ENCODE results near the gene HDAC2. TPM values are rescaled to one million over a fixed set of nuclear protein-coding genes. Genes with fewer than 3 reads are reported as not detected.
A peak's percentile ranks its signal among the peaks of the same experiment; 100 is the strongest.
"Not testable (repeated sequence)": the region's sequence is repeated elsewhere in the genome, so short reads cannot be mapped to it uniquely, and the experiment has no call there.

HDAC2 gene
- total RNA-seq, 1 experiment from 2014 or later: 66.1 TPM

- no peak overlapping the region for H3K4me2 ChIP-seq (ENCODE audit: low read length)
- H3K9me2 ChIP-seq (replicated peaks; ENCODE audit: low read length): no peaks in the 10 kb centered on the region
- no peak overlapping the region for H2AFZ ChIP-seq (ENCODE audit: low read length)
- H3K36me3 ChIP-seq (ENCODE audit: low read depth, low read length): peaks cover 19% of the 10 kb centered on the region
- no peak overlapping the region for H3K9ac ChIP-seq (ENCODE audit: low read length)
- intact Hi-C loops (cut with micrococcal nuclease): no loop called here
- no peaks in the 10 kb centered on the region for H4K20me1 ChIP-seq (ENCODE audit: low read length)
- no TSS peak for BruUV-seq (replicated peaks)
- H3F3A ChIP-seq (ENCODE audit: low read length, unreplicated experiment): no peaks in the 10 kb centered on the region
- no peaks in the 10 kb centered on the region for H3K27me3 ChIP-seq (ENCODE audit: low read length)
- no peak overlapping the region for H3K4me3 ChIP-seq (ENCODE audit: low read length)
- H3K4me1 ChIP-seq (ENCODE audit: insufficient read depth, low read length): no peaks in the 10 kb centered on the region
- peak; percentile 73 for TF ChIP-seq CTCF (conservative IDR thresholded peaks at IDR 0.05; ENCODE audit: low read depth, low read length)
- no peak for TF ChIP-seq EZH2phosphoT487 (IDR thresholded peaks at IDR 0.05; ENCODE audit: borderline replicate concordance, low read length)
- TF ChIP-seq EZH2 (IDR thresholded peaks at IDR 0.05; ENCODE audit: low read length, unreplicated experiment): no peak
- no peaks in the 10 kb centered on the region for H3K79me2 ChIP-seq (ENCODE audit: low read length)
- ATAC-seq: peak; percentile 55
- H3K27ac ChIP-seq (ENCODE audit: low read length): no peak overlapping the region
- DNase-seq: peak; percentile 67
- no peaks in the 10 kb centered on the region for H3K9me3 ChIP-seq (ENCODE audit: low read length)
- ChIA-PET POLR2A (ENCODE audit: unreplicated experiment) (no interaction called here), CTCF (interaction anchor here (0.7 kb wide), 1 partner anchor 78 kb away, joined by 3 read pairs; no protein-coding TSS in a partner anchor)
Measured at GRCh38 chr6:113936093-113936934, 34.6 kb downstream of the HDAC2 start.

DNA sequence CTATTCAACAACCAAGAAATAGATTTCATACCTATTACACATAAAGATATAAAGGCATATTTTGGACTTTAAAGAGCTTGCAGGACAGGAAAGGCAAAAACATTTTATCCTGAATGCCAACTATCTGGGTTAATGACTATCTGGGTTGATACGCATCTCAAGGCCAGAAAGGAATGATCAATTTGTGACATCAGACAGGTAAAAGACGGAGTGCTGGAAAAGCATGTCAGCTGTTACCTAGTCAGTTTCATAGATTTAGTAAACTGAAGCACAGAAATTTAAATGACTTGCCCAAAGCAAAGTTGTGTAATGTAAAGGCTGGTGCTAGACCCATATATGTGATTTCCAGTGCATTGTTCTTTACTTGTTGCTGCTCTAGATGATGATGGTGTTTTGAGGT is 36.8 kb downstream of the HDAC2 start:
- Histone ChIP-seq H3K9me2 (replicated peaks; ENCODE audit: low read length) (no peaks in the 10 kb centered on the region), H3K27ac (ENCODE audit: low read length) (no peak overlapping the region), H3K4me3 (ENCODE audit: low read length) (no peak overlapping the region), H2AFZ (ENCODE audit: low read length) (no peak overlapping the region), H3K27me3 (ENCODE audit: low read length) (no peaks in the 10 kb centered on the region), H3F3A (ENCODE audit: low read length, unreplicated experiment) (no peaks in the 10 kb centered on the region), H3K4me2 (ENCODE audit: low read length) (no peak overlapping the region), H3K9ac (ENCODE audit: low read length) (no peak overlapping the region), H3K79me2 (ENCODE audit: low read length) (no peaks in the 10 kb centered on the region), H3K9me3 (ENCODE audit: low read length) (no peaks in the 10 kb centered on the region), H4K20me1 (ENCODE audit: low read length) (no peaks in the 10 kb centered on the region), H3K4me1 (ENCODE audit: insufficient read depth, low read length) (no peaks in the 10 kb centered on the region), H3K36me3 (ENCODE audit: low read depth, low read length) (peaks cover 4% of the 10 kb centered on the region; the same call in 1 of the 2 replicates)
- intact Hi-C loops (cut with micrococcal nuclease): no loop called here
- no peak for TF ChIP-seq CTCF (conservative IDR thresholded peaks at IDR 0.05; ENCODE audit: low read depth, low read length)
- no peak for TF ChIP-seq EZH2phosphoT487 (IDR thresholded peaks at IDR 0.05; ENCODE audit: borderline replicate concordance, low read length)
- TF ChIP-seq EZH2 (IDR thresholded peaks at IDR 0.05; ENCODE audit: low read length, unreplicated experiment): no peak
- DNase-seq (no peak), ATAC-seq (no peak)
- ChIA-PET POLR2A (ENCODE audit: unreplicated experiment) (no interaction called here), CTCF (no interaction called here)
- no TSS peak for BruUV-seq (replicated peaks)

- CTCF ChIA-PET; POLR2A ChIA-PET (ENCODE audit: unreplicated experiment); H3K4me1 ChIP-seq (ENCODE audit: insufficient read depth, low read length); H3K27me3 ChIP-seq (ENCODE audit: low read length); H3K79me2 ChIP-seq (ENCODE audit: low read length); H3K9me2 ChIP-seq (replicated peaks; ENCODE audit: low read length); H3K4me2 ChIP-seq (ENCODE audit: low read length); H3K27ac ChIP-seq (ENCODE audit: low read length); H4K20me1 ChIP-seq (ENCODE audit: low read length); DNase-seq; intact Hi-C loops (cut with micrococcal nuclease); H3K36me3 ChIP-seq (ENCODE audit: low read depth, low read length); H3K4me3 ChIP-seq (ENCODE audit: low read length); BruUV-seq (replicated peaks); H3K9ac ChIP-seq (ENCODE audit: low read length); H3K9me3 ChIP-seq (ENCODE audit: low read length); H3F3A ChIP-seq (ENCODE audit: low read length, unreplicated experiment); ATAC-seq; H2AFZ ChIP-seq (ENCODE audit: low read length): not testable (repeated sequence)
Measured at GRCh38 chr6:113931907-113932306, 39.0 kb downstream of the HDAC2 start.

Data from PC-3 (cell line).